Skeletal muscle cell (primary cell): ENCODE data around the gene ZMYND15.

Source experiments
- DNase-seq: peaks from one replicate; pipeline ENCODE4 v3.0.0-alpha.2; 2010; ENCODE audit warnings: low read depth
- H3K4me3 ChIP-seq: 2 replicates; pipeline ENCODE4 v1.5.1; 2011; ENCODE audit warnings: low read depth, mild to moderate bottlenecking, control low read depth, low read length, moderate library complexity

Gene ZMYND15

DNA sequence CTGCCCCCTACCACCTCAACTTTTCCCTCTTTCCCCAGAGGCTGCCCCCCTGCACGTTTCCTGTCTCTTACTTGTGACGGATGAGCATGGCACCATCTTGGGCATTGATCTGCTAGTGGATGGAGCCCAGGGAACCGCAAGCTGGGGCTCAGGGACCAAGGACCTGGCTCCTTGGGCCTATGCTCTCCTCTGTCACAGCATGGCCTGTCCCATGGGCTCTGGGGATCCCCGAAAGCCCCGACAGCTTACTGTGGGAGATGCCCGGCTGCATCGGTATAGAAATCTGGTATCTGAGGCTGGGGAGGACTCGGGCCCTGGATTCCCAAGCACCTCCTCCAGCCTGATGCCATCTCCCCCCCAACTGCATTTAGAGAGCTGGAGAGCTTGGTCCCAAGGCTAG, 1.9 kb downstream of the ZMYND15 start:
- DNase-seq, result no peak
- no peak overlapping the region for H3K4me3 ChIP-seq

DNA sequence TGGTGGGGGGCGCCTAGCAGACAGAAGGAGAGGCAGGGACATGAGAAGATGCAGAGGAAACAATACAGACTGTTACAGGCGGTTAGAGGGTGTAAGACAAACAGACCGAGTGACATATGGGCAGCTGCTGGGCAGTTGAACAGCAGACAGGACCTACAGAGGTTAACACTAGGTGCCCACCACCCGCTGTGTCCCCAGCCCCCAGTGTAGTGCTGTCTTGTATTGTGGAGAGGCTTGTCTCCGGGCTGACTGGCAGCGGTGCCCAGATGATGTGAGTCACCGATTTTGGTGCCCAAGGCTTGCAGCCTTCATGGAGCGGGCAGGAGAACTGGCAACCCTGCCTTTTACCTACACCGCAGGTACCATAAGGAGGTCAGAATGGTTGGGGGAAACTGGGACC, 2.5 kb downstream of the ZMYND15 start:
- no peak for DNase-seq
- H3K4me3 ChIP-seq, result no peak overlapping the region

DNA sequence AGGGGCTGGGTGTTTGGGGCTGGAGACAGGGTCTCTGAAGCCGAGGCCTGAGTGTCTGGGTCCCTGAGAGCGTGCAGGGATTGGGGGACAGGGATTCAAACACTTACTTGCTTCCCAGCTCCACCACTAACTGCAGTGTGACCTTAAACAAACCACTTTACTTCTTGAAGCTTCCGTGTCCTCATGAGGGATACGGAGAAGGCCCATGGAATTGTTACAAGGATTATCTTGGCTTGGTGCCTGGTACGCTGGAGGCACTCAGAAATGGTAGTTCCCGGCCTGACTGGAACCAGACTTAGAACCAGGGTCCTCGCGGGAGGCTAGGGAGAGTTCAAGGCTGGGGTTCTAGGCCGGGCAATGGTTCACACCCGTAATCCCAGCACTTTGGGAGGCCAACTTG, 3.0 kb downstream of the ZMYND15 start:
- no peak for DNase-seq
- H3K4me3 ChIP-seq, result no peak overlapping the region

DNA sequence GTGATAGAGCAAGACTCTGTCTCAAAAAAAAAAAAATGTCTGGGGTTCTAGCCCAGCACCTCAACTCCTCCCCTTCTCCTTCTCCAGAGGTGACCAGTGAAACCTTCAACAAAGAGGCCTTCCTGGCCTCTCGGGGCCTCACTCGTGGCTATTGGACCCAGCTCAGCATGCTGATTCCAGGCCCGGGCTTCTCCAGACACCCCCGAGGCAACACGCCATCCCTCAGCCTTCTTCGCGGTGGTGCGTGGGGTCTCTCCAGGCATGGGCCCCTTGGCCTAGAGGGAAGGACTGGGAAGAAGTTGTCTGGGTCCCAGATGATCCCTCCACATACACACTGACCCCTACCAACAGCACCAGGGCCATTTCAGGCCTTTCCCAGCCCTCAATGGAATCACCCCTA, 3.6 kb downstream of the ZMYND15 start:
- DNase-seq, result no peak
- H3K4me3 ChIP-seq, result no peak overlapping the region

DNA sequence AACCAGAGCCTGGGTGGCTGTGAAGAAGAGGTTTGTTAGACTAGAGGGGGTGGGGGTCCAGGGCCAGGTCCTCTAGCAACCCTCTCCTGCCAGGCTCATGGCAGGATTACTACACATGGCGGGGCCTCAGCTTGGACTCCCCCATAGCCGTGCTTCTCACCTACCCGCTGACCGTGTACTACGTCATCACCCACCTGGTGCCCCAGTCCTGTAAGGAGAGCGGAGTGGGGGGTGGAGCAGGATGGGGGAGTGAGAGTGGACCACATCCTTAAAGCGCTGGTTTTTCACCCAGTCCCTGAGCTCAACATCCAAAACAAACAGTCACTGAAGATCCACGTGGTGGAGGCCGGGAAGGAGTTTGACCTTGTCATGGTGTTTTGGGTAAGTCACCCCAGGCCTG, 4.3 kb downstream of the ZMYND15 start:
- DNase-seq, result no peak
- no peak overlapping the region for H3K4me3 ChIP-seq

DNA sequence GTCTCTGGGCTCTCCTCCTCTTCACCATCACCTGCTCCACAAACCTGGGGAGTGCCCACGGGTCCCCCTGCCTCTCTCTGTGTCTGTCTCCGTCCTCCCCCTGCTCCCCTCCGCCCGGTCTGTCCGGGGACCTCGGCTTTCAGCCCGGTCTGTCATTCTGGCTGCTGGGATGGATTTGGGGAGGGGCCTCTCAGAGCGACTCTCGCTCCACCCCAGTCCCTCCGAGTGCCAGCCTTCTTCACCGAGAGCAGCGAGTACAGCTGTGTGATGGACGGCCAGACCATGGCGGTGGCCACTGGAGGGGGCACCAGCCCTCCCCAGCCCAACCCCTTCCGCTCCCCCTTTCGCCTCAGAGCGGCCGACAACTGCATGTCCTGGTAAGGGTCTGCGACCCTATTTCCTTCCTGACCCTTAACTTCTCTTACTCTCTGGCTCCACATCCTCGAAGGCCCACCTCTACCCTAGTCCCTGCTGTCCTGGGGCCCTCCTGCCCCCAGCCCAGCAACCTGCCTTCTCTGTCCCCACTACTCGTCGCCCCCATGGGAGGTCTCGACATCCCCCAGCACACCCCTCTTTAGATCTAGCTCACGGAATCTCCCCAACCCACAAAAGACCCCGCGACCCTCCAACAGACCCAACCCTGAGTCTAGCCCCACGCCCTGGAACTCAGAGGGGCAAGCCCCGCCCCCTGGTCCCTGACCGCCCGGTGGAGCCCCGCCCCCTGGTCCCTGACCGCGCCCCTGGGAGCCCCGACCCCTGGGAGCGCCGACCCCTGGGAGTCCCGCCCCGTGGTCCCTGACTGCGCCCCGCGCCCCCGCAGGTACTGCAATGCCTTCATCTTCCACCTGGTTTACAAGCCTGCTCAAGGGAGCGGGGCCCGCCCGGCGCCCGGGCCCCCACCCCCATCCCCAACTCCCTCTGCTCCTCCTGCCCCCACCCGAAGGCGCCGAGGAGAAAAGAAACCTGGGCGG, 5.7 kb downstream of the ZMYND15 start:
- DNase-seq, result no peak
- no peak overlapping the region for H3K4me3 ChIP-seq

DNA sequence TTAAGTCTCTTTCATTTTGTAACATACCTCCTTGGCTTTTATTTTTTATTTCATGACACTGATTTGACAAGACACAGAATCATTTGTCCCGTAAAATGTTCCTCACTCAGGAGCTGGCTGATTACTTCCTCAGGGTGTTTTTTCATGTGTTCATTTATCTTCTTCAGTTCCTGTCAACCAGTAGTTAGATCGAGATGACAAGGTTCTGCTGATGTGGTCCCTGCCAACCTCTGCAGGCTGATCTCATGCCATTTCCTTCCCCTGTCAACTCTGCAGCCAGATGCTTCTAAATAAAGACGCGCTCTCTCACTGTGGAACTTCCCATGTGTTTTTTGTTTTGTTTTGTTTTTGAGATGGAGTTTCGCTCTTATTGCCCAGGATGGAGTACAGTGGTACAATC, 8.2 kb downstream of the ZMYND15 start:
- no peak for DNase-seq
- no peak overlapping the region for H3K4me3 ChIP-seq

DNA sequence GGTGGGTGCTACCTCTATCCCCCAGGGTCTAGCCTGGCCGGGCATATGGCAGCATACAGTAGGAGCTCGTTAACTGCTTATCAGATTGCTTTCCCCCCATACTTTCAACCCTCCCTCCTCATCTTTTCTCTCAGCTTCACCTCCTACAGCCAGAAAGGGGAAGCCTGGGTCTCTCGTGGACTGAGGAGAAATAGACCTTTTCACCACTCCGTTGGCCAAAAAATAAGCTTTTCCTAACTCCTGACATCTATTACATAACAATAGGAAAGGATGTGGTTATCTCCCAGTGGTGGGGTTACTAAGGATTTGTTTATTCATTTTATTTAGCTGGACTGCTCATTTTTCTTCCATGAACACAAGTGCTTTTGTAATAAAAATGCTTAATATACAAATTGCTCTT, 9.1 kb downstream of the ZMYND15 start:
- no peak overlapping the region for H3K4me3 ChIP-seq
- DNase-seq, result no peak

DNA sequence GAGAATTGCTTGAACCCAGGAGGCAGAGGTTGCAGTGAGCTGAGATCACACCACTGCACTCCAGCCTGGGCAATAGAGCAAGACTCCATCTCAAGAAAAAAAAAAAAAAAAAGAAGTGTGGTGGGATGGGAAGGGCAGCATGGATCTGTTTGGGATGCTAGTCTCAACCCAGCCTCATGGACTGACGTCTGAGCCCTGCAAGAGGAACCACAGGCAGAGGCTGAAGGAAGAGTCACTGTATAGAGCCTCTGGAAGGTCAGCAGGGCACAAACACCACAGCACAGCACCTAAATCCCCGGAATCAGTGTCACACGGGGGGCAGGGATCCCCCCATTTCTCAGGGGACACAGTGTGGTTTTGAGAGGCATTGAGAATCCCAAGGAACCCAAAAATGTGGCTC, 11.0 kb downstream of the ZMYND15 start:
- no peak for DNase-seq
- no peak overlapping the region for H3K4me3 ChIP-seq

DNA sequence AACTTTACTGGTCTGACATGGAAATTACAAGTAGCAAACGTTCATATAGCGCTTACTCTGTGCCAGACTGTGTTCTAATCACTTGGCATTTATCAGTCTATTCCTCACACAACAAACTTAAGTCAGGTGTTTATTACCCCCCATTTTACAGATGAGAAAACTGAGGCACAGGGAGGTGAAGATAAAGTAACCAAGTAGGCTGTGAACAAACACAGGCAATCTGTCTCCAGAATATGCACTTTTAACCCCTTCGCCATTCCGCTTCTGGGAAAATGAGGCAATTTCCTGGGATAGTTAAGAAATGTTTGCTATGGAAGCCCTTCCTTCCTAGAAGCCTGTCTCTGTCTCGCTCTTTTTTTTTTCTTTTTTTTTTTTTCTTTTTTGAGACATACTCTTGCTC, 12.3 kb downstream of the ZMYND15 start:
- no peak for DNase-seq

DNA sequence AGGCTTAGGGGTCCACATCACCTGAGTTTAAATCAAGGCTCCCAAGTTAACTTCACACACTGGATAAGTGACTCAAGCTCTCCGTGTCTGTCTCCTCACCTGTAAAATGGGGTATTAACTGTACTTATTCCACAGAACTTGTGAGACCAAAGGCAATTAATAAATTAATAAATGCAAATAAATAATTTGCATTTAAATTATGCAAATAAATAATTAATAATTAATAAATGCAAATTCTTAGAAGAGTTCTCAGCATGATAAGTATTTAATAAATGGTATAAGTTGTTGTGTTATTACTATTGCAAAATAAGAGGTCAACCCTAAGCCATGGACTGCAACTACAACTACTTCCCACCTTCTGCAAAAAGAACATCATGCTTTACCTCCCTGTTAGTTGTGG, 13.8 kb downstream of the ZMYND15 start:
- DNase-seq, result no peak
- no peak overlapping the region for H3K4me3 ChIP-seq

More for the DNA sequence above, 12.3 kb downstream of the ZMYND15 start:
- no peak overlapping the region for H3K4me3 ChIP-seq

DNA sequence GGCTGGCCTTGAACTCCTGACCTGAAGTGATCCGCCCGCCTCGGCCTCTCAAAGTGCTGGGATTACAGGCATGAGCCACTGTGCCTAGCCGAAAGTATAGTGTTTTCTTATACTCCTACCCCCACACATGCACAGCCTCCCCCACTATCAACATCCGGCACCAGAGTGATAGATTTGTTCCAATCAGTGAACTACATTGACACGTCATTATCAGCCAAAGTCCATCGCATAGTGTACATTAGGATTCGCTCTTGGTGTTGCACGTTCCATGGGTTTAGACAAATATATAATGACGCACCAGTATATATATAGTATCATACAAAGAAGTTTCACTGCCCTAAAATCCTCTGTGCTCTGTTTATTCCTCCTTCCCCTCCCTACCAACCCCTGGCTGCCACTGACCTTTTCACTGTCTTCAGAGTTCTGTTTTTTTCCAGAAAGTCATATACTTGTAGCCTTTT, 20.2 kb downstream of the ZMYND15 start:
- H3K4me3 ChIP-seq, result no peak overlapping the region
- DNase-seq, result no peak

DNA sequence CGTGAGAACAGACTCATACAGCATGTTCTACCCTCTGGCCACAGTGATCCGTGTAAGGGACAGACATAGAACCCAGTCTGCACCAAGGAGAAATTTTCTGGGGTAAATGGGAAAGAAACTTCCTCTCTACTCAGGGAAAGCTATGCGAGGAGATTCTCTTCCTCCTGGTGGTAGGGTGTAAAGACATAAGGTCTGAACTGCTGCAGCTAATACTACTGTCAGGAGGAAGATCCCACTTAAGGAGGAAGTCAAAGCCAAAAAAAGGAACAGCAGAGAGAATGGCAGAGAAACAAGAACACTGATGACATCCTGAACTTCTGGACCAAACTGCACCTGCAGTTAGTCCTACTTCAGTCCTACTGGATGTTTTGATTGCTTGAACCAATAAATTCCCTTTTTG, 25.0 kb downstream of the ZMYND15 start:
- H3K4me3 ChIP-seq, result no peak overlapping the region
- no peak for DNase-seq

DNA sequence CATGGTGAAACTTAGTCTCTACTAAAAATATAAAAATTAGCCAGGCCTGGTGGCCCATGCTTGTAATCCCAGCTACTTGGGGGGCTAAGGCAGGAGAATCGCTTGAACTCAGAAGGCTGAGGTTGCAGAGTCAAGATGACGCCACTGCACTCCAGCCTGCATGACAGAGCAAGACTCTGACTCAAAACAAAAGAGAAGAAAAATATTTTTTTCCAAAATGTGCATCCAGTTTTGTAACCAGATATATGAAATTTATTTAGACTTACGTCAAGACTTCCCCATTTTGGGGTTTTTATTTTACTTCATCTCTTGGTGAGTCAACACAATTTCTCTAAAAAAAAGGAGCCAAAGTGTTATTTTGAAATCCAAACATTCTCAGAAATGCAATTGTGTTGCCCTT, 26.6 kb downstream of the ZMYND15 start:
- H3K4me3 ChIP-seq, result no peak overlapping the region
- no peak for DNase-seq

DNA sequence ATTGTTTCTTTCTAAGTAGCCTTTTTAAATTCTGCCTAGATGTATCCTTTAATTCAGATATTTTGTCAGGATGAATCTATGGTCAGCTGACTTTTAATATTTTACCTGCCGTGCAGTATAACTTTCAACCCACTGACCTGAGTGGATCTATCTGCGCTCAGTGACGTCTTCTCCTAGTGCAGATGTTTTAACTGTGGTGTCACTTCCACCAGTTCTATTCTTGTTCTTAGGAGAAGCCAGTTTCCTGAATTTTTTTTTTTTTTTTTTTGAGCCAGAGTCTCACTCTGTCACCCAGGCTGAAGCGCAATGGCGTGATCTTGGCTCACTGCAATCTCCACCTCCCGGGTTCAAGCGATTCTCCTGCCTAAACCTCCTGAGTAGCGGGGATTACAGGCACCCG, 27.1 kb downstream of the ZMYND15 start:
- DNase-seq, result no peak
- no peak overlapping the region for H3K4me3 ChIP-seq

DNA sequence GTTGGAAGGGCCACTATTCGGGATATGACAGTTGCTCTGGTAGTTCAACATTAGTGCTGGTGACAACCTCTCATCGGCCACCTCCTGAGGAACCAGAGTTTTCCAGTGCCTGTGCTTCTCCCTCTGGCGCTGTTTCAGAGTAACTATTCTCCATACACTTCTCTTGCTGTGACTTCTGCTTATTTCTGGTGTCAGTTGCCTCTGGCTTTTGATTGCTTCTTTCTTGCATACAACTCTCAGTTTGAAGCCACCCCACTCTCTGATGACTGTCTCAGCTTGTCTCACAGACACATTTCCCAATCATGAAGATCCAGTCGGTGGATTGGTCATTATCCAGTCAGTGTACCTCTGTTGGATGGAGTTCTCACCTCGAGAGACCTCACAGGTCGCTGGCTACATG, 28.7 kb downstream of the ZMYND15 start:
- no peak for DNase-seq
- H3K4me3 ChIP-seq, result no peak overlapping the region

DNA sequence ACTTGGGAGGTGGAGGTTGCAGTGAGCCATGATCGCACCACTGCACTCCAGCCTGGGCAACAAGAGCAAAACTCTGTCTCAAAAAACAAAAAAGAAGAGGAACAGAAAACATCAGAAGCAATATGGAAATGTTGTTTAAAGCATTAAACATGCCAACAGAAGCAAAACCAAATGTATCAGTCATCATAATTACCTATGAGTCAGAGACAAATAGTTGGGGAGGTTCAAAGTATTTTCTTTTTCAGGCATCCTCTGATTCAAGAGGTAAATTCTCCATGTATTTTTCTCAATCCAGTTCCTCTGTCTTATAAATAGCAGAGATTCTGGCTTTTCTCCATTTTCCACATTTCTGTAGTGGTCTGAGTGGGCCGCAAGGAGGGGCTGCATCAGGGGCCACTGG, 30.0 kb downstream of the ZMYND15 start:
- no peak overlapping the region for H3K4me3 ChIP-seq
- no peak for DNase-seq

DNA sequence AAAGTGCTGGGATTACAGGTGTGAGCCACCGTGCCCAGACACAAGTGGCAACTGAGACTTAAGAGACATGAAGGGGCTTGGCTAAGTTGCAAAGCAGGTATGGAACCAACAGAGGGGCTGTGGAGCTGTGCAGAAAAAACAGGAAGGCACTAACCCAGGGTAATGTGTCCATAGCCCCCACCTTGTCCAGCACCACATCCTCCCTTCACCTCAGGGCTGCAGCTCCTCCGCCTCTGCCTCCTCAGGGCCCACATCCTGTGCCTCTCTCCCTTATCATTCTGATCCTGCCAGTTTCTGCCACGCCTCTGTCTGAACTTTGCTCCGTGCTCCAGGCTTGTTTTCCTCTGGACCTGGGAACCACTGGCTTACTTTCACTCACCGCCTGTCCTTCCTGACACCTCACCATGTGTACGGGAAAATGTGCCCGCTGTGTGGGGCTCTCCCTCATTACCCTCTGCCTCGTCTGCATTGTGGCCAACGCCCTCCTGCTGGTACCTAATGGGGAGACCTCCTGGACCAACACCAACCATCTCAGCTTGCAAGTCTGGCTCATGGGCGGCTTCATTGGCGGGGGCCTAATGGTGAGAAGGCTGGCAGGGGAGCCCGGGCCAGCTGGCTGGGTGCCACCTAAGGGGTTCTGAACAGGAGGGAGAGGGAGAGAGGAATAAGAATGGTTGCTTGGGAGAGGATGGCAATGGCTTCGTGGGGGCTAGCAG, 32.0 kb downstream of the ZMYND15 start, which contains the start of gene TM4SF5:
Gene TM4SF5, plus strand, starts transcription at position 368 of the 716 bp plus-strand sequence. Its CDS starts 37 bp downstream, at position 405.
- no peak within 1 kb of the TSS for H3K4me3 ChIP-seq
- DNase-seq, result no peak

DNA sequence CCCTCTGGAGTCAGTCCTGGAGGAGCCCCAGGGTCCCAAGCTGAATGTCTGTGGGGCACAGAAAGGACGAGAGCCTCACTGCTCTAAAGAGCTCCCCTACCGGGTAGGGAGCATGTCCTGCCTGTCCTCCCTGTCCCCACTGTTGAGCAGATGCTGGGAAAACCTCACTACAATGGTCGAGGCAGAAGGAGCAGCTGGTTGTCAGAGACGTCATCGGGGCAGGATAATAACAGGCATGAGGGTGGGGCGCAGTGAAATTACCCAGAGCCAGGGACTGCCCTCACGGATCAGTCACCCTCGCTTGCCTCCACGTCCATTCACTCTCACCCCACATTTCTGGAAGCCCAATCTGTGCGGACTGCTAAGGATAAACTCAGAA, 32.6 kb downstream of the ZMYND15 start:
- no peak for DNase-seq
- no peak overlapping the region for H3K4me3 ChIP-seq

DNA sequence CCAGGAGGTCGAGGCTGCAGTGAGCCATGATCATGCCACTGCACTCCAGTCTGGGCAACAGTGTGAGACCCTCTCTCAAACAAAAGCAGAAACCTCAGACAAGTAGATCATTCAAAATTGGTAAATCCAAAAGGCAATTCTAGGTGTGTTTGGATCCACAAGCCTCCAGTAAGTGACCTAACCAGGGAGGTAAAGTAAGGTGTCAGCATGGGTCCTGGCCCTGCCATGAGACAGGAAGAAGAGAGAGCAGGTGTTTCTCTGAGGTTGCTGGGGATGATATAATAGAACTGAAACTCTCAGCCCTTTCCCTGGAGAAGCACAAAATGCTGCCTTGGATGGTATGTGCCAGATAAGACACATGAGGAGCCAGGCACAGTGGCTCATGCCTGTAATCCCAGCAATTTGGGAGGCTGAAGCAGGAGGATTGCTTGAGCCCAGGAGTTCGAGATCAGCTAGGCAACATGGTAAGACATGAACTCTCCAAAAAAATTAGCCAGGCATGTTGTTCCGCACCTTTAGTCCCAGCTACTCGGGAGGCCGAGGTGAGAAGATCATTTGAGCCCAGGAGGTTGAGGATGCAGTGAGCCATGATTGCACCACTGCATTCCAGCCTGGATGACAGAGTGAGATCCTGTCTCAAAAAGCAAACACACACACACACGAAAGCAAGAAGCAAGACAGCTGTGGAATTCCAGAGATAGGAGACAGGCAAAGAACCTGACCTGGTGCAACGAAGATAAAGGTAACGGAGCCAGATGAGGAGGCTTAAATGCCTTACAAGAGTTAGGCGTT, 38.5 kb downstream of the ZMYND15 start:
- DNase-seq, result no peak
- no peak overlapping the region for H3K4me3 ChIP-seq
